ENCODE data around the gene KCNQ1OT1.

The KCNQ1OT1 gene

GRCh38 chr11:2701898-2702434, 2.2 kb upstream of the KCNQ1OT1 start:
- DNase-seq: peak; percentile 26

GRCh38 chr11:2701230-2701629, 1.4 kb upstream of the KCNQ1OT1 start:
- DNase-seq: no peak

GRCh38 chr11:2700415-2701211, 819 bp upstream of the KCNQ1OT1 start:
- peak; percentile 74 for DNase-seq

GRCh38 chr11:2699185-2699530, 636 bp downstream of the KCNQ1OT1 start:
- peak; percentile 50 for DNase-seq

- DNase-seq: peak; percentile 44
Observed at GRCh38 chr11:2698386-2699184, 1.2 kb downstream of the KCNQ1OT1 start.

- peak; percentile 38 for DNase-seq
Observed at GRCh38 chr11:2697866-2698265, 1.9 kb downstream of the KCNQ1OT1 start.

- DNase-seq: no peak
Observed at GRCh38 chr11:2696455-2696854, 3.3 kb downstream of the KCNQ1OT1 start.

- peak; percentile 44 for DNase-seq
Observed at GRCh38 chr11:2694995-2695939, 4.5 kb downstream of the KCNQ1OT1 start.

- peak; percentile 29 for DNase-seq
Observed at GRCh38 chr11:2694495-2694894, 5.3 kb downstream of the KCNQ1OT1 start.

GRCh38 chr11:2693271-2694261, 6.2 kb downstream of the KCNQ1OT1 start:
- peak; percentile 43 for DNase-seq

- peak; percentile 27 for DNase-seq
Observed at GRCh38 chr11:2691991-2692875, 7.6 kb downstream of the KCNQ1OT1 start.

- DNase-seq: no peak
Observed at GRCh38 chr11:2691355-2691761, 8.4 kb downstream of the KCNQ1OT1 start.

GRCh38 chr11:2690596-2691354, 9.0 kb downstream of the KCNQ1OT1 start:
- DNase-seq: peak; percentile 30

GRCh38 chr11:2689651-2690575, 9.9 kb downstream of the KCNQ1OT1 start:
- peak; percentile 38 for DNase-seq

- peak; percentile 41 for DNase-seq
Observed at GRCh38 chr11:2688381-2689231, 11.2 kb downstream of the KCNQ1OT1 start.

GRCh38 chr11:2687782-2688191, 12.0 kb downstream of the KCNQ1OT1 start:
- no peak for DNase-seq

GRCh38 chr11:2687223-2687530, 12.6 kb downstream of the KCNQ1OT1 start:
- DNase-seq: no peak

Measured in right forelimb (tissue), 1 donor.